Activated T-cell treated with anti-CD3 and anti-CD28 coated beads, Interleukin-2, amount 50 U/mL, for 24 hours (primary cell): ENCODE measurements around the gene RBM47.
"Not testable (repeated sequence)": the region's sequence is repeated elsewhere in the genome, so short reads cannot be mapped to it uniquely, and the experiment has no call there.

Experiments
- DNase-seq: peaks from one replicate; pipeline ENCODE4 v3.0.0-alpha.2; 2020
- H3K27ac Mint-ChIP-seq: 2 replicates; pipeline ENCODE4 v1.8.0; 2020; ENCODE audit warnings: mild to moderate bottlenecking, mixed read lengths
- H3K27me3 Mint-ChIP-seq: 2 replicates; pipeline ENCODE4 v1.8.0; 2020; ENCODE audit warnings: mixed read lengths
- H3K36me3 Mint-ChIP-seq: 2 replicates; pipeline ENCODE4 v1.8.0; 2020; ENCODE audit warnings: low read depth, mixed read lengths
- H3K4me1 Mint-ChIP-seq: 2 replicates; pipeline ENCODE4 v1.8.0; 2020; ENCODE audit warnings: low read depth, mixed read lengths
- H3K4me3 Mint-ChIP-seq: 2 replicates; pipeline ENCODE4 v1.8.0; 2020; ENCODE audit warnings: mild to moderate bottlenecking, moderate library complexity, mixed read lengths
- H3K9me3 Mint-ChIP-seq: 2 replicates; pipeline ENCODE4 v1.8.0; 2020; ENCODE audit warnings: mixed read lengths

RBM47 gene

GRCh38 chr4:40394236-40394635 lies 235.4 kb downstream of the RBM47 start:
- H3K4me3 Mint-ChIP-seq, result no peak overlapping the region
- no peaks in the 10 kb centered on the region for H3K9me3 Mint-ChIP-seq
- no peaks in the 10 kb centered on the region for H3K4me1 Mint-ChIP-seq
- no peaks in the 10 kb centered on the region for H3K36me3 Mint-ChIP-seq
- H3K27me3 Mint-ChIP-seq, result no peaks in the 10 kb centered on the region
- H3K27ac Mint-ChIP-seq, result no peak overlapping the region
- DNase-seq, result no peak

GRCh38 chr4:40392241-40392640 lies 237.4 kb downstream of the RBM47 start:
- not testable (repeated sequence) for H3K9me3 Mint-ChIP-seq, H3K27ac Mint-ChIP-seq, DNase-seq, H3K36me3 Mint-ChIP-seq, H3K4me1 Mint-ChIP-seq, H3K4me3 Mint-ChIP-seq, H3K27me3 Mint-ChIP-seq

- no peak overlapping the region for H3K4me3 Mint-ChIP-seq
- H3K9me3 Mint-ChIP-seq, result no peaks in the 10 kb centered on the region
- no peaks in the 10 kb centered on the region for H3K27me3 Mint-ChIP-seq
- DNase-seq, result no peak
- H3K27ac Mint-ChIP-seq, result no peak overlapping the region
- no peaks in the 10 kb centered on the region for H3K36me3 Mint-ChIP-seq
- H3K4me1 Mint-ChIP-seq, result no peaks in the 10 kb centered on the region
Observed at GRCh38 chr4:40389986-40390385, 239.7 kb downstream of the RBM47 start.

GRCh38 chr4:40388239-40388638 lies 241.4 kb downstream of the RBM47 start:
- Mint-ChIP-seq H3K36me3 (no peaks in the 10 kb centered on the region), H3K4me1 (no peaks in the 10 kb centered on the region), H3K27ac (no peak overlapping the region), H3K4me3 (no peak overlapping the region), H3K27me3 (no peaks in the 10 kb centered on the region), H3K9me3 (no peaks in the 10 kb centered on the region)
- no peak for DNase-seq

GRCh38 chr4:40380647-40381046 lies 249.0 kb downstream of the RBM47 start:
- no peaks in the 10 kb centered on the region for H3K36me3 Mint-ChIP-seq
- no peaks in the 10 kb centered on the region for H3K27me3 Mint-ChIP-seq
- no peaks in the 10 kb centered on the region for H3K4me1 Mint-ChIP-seq
- no peak overlapping the region for H3K27ac Mint-ChIP-seq
- no peaks in the 10 kb centered on the region for H3K9me3 Mint-ChIP-seq
- no peak for DNase-seq
- H3K4me3 Mint-ChIP-seq, result no peak overlapping the region

- H3K4me1 Mint-ChIP-seq, result no peaks in the 10 kb centered on the region
- H3K9me3 Mint-ChIP-seq, result no peaks in the 10 kb centered on the region
- no peak for DNase-seq
- H3K4me3 Mint-ChIP-seq, result no peak overlapping the region
- no peaks in the 10 kb centered on the region for H3K27me3 Mint-ChIP-seq
- H3K36me3 Mint-ChIP-seq, result no peaks in the 10 kb centered on the region
- no peak overlapping the region for H3K27ac Mint-ChIP-seq
Observed at GRCh38 chr4:40379248-40379647, 250.4 kb downstream of the RBM47 start.

- no peak overlapping the region for H3K27ac Mint-ChIP-seq
- no peaks in the 10 kb centered on the region for H3K27me3 Mint-ChIP-seq
- H3K4me1 Mint-ChIP-seq, result no peaks in the 10 kb centered on the region
- no peaks in the 10 kb centered on the region for H3K36me3 Mint-ChIP-seq
- no peaks in the 10 kb centered on the region for H3K9me3 Mint-ChIP-seq
- no peak for DNase-seq
- no peak overlapping the region for H3K4me3 Mint-ChIP-seq
Observed at GRCh38 chr4:40378619-40379018, 251.0 kb downstream of the RBM47 start.

- DNase-seq, result no peak
- H3K36me3 Mint-ChIP-seq, result no peaks in the 10 kb centered on the region
- no peaks in the 10 kb centered on the region for H3K9me3 Mint-ChIP-seq
- no peaks in the 10 kb centered on the region for H3K4me1 Mint-ChIP-seq
- no peak overlapping the region for H3K27ac Mint-ChIP-seq
- H3K27me3 Mint-ChIP-seq, result no peaks in the 10 kb centered on the region
- H3K4me3 Mint-ChIP-seq, result no peak overlapping the region
Observed at GRCh38 chr4:40377512-40378365, 251.9 kb downstream of the RBM47 start.

GRCh38 chr4:40375620-40376019 lies 254.0 kb downstream of the RBM47 start:
- Mint-ChIP-seq H3K4me3 (no peak overlapping the region), H3K27me3 (no peaks in the 10 kb centered on the region), H3K27ac (no peak overlapping the region), H3K4me1 (no peaks in the 10 kb centered on the region), H3K9me3 (no peaks in the 10 kb centered on the region), H3K36me3 (no peaks in the 10 kb centered on the region)
- no peak for DNase-seq

GRCh38 chr4:40375095-40375494 lies 254.6 kb downstream of the RBM47 start:
- no peak for DNase-seq
- Mint-ChIP-seq H3K4me1 (no peaks in the 10 kb centered on the region), H3K27me3 (no peaks in the 10 kb centered on the region), H3K36me3 (no peaks in the 10 kb centered on the region), H3K9me3 (no peaks in the 10 kb centered on the region), H3K27ac (no peak overlapping the region), H3K4me3 (no peak overlapping the region)

- no peaks in the 10 kb centered on the region for H3K9me3 Mint-ChIP-seq
- no peak for DNase-seq
- H3K4me1 Mint-ChIP-seq, result no peaks in the 10 kb centered on the region
- H3K27ac Mint-ChIP-seq, result no peak overlapping the region
- H3K4me3 Mint-ChIP-seq, result no peak overlapping the region
- H3K36me3 Mint-ChIP-seq, result no peaks in the 10 kb centered on the region
- H3K27me3 Mint-ChIP-seq, result no peaks in the 10 kb centered on the region
Observed at GRCh38 chr4:40373636-40374035, 256.0 kb downstream of the RBM47 start.
